D341Med (cell line): Measurements from ENCODE around the gene CDCA7L.
"Not testable (repeated sequence)": the region's sequence is repeated elsewhere in the genome, so short reads cannot be mapped to it uniquely, and the experiment has no call there.

ENCODE experiments used
- DNase-seq: peaks from one replicate; pipeline ENCODE4 v3.0.0; 2012; ENCODE audit warnings: low spot score

The CDCA7L gene

GRCh38 chr7:21903020-21903786 is 42.5 kb downstream of the CDCA7L start:
- no peak for DNase-seq

- no peak for DNase-seq
Observed at GRCh38 chr7:21902240-21902639, 43.5 kb downstream of the CDCA7L start.

GRCh38 chr7:21898265-21898930 is 47.3 kb downstream of the CDCA7L start:
- DNase-seq: no peak

- no peak for DNase-seq
Observed at GRCh38 chr7:21893401-21893800, 52.3 kb downstream of the CDCA7L start.

GRCh38 chr7:21891291-21891690 is 54.4 kb downstream of the CDCA7L start:
- no peak for DNase-seq

- DNase-seq: no peak
Observed at GRCh38 chr7:21887779-21888178, 57.9 kb downstream of the CDCA7L start.

- no peak for DNase-seq
Observed at GRCh38 chr7:21887353-21887752, 58.3 kb downstream of the CDCA7L start.

- no peak for DNase-seq
Observed at GRCh38 chr7:21886396-21886795, 59.3 kb downstream of the CDCA7L start.

GRCh38 chr7:21884496-21884895 is 61.2 kb downstream of the CDCA7L start:
- no peak for DNase-seq

- DNase-seq: not testable (repeated sequence)
Observed at GRCh38 chr7:21883501-21883900, 62.2 kb downstream of the CDCA7L start.

GRCh38 chr7:21883069-21883468 is 62.6 kb downstream of the CDCA7L start:
- no peak for DNase-seq

GRCh38 chr7:21869785-21870402 is 75.8 kb downstream of the CDCA7L start:
- DNase-seq: no peak

- no peak for DNase-seq
Observed at GRCh38 chr7:21868576-21868850, 77.2 kb downstream of the CDCA7L start.

GRCh38 chr7:21867816-21868575 is 77.7 kb downstream of the CDCA7L start:
- DNase-seq: no peak

GRCh38 chr7:21867226-21867625 is 78.5 kb downstream of the CDCA7L start:
- no peak for DNase-seq

- no peak for DNase-seq
Observed at GRCh38 chr7:21866731-21867130, 79.0 kb downstream of the CDCA7L start.

- not testable (repeated sequence) for DNase-seq
Observed at GRCh38 chr7:21865631-21866204, 80.0 kb downstream of the CDCA7L start.

- no peak for DNase-seq
Observed at GRCh38 chr7:21851559-21851967, 94.1 kb downstream of the CDCA7L start.
